Activated CD4-positive, alpha-beta T cell treated with anti-CD3 and anti-CD28 coated beads for 1 hour (primary cell): ENCODE measurements around the gene DNER.
"Not testable (repeated sequence)": the region's sequence is repeated elsewhere in the genome, so short reads cannot be mapped to it uniquely, and the experiment has no call there.

ENCODE experiments used
- DNase-seq: peaks from one replicate; pipeline ENCODE4 v3.0.0-alpha.2; 2020

Gene DNER

GRCh38 chr2:229620289-229620688, 94.1 kb downstream of the DNER start:
- no peak for DNase-seq

DNA sequence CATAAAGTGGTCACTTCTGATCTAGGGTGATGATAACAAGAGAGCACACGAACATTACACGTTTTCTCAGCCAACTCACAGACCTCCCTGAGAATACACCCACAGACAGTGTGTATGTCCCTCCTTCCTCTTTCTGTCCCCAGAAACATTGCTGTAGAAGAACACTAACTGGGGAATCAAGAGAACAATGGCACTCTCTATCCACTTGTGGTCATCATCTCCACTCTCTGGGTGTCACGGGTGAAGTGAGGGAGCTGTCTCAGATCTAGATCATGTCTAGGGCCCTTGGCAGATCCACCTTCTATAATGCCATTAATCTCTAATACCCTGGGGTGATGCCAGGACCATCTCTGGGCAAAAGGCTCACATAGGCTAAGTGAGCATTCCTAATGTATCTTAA, 97.9 kb downstream of the DNER start:
- DNase-seq = no peak

DNA sequence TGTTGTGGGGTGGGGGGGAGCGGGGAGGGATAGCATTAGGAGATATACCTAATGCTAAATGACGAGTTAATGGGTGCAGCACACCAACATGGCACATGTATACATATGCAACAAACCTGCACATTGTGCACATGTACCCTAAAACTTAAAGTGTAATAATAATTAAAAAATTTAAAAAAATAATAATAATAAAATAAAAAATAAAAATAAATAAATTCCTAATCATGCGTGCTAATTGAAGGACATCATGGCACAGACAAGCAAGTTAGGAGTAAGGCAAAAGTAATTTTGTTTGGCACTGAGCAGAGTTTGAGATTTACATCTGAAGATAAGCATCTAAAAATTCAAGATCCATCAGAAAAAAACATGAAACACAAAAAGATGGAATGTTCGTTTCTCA, 100.3 kb downstream of the DNER start:
- not testable (repeated sequence) for DNase-seq

DNA sequence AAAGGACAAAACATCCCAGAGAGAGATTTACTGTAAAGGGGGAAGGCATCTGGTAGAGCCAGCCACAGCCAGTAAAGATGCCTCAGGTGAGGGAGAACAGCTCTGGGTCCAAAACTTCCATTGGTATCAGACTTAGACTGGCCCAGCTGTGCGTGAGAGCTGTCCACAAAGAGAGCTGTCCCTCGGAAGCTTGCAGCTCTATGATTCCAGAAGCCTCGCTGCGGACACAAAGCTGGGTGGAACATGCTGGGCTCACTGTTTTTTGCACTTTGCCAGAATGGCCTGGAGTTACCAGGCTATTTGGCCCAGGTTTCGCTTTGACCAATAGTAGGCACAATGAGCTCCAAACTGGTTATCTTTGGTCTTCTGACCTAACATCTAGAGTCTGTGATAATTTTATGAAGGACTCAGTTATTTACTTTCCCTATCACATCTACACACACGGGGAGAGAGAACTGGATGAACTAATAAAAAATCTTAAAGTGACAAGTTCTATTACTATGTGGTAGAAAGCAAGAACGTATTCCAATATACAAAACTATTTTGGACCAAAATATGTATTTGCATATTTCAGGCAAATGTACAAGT, 101.9 kb downstream of the DNER start:
- DNase-seq = no peak

- DNase-seq = no peak
Measured at GRCh38 chr2:229611360-229611759, 103.0 kb downstream of the DNER start.

GRCh38 chr2:229610872-229611271, 103.5 kb downstream of the DNER start:
- no peak for DNase-seq

DNA sequence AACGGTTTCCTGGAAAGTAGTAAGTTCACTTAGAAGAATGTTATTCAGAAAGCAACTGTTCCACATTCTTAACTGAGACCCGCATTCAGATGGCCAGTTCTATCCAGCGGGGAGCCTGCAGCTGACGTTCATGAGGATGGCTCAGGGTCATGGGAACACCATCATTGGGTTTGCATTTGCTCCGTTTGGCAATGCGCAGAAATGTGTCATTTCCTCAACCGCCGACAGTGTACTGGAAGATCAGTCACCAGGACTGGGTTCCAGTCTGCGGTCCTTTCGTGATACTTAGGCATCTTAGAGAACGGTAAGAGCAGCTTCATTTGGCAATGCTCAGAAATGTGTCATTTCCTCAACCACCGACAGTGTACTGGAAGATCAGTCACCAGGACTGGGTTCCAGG, 104.0 kb downstream of the DNER start:
- no peak for DNase-seq

- DNase-seq = no peak
Measured at GRCh38 chr2:229601936-229602335, 112.4 kb downstream of the DNER start.

GRCh38 chr2:229601396-229601795, 113.0 kb downstream of the DNER start:
- DNase-seq = no peak

DNA sequence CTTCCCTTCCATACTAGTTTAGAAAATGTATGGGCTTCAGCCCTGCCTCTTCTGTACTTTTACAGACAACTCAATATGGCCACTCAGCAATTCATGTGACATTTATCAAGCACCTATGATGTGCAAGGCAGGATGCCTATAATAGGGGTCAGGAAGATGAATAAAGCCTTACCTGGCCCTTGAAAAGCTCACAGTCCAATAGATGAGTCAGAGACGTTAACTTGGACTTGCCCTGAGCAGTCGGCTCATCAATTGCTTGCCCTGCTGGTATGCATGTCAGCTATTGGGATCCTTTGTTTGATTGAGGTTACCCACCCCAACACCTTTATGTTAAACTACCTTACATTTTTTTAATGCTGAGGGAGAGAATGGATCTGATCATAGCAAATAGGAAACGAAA, 116.1 kb downstream of the DNER start:
- DNase-seq = no peak

DNA sequence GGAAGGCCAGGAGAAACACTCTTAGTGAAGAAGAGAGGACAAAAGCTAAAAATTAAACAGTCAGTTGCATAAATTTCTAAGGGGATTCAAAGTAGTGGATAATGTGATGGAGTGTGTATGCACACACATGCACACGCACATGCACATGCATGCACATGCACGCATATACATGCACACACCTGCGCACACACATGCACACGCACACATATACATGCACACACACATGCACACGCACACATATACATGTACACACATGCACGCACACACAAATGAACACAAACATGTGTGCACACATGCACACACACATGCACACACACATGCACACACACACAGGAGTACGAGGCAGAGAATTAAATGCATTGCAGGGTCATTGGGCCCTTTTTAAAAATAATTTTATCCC, 117.6 kb downstream of the DNER start:
- no peak for DNase-seq

GRCh38 chr2:229591611-229592010, 122.7 kb downstream of the DNER start:
- no peak for DNase-seq

- DNase-seq = no peak
Measured at GRCh38 chr2:229586746-229587705, 127.3 kb downstream of the DNER start.

DNA sequence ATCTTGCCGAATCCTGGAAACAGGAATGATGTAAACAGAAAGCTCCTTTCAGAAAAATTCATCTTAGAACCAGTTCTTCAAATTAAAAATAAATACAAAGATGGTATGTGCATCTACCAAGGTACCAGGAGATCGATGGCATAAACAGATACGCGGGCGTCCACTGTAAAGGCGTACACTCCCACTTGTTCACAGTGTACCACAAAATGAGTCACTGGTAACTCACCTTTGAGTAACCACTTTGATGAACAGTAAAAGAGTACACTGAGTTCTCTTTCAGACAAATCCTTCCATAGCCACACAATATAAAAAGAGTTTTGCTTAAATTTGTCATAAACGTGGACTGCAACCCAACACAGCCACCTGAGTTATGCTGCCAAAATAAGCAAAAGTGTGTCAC, 128.3 kb downstream of the DNER start:
- no peak for DNase-seq

DNA sequence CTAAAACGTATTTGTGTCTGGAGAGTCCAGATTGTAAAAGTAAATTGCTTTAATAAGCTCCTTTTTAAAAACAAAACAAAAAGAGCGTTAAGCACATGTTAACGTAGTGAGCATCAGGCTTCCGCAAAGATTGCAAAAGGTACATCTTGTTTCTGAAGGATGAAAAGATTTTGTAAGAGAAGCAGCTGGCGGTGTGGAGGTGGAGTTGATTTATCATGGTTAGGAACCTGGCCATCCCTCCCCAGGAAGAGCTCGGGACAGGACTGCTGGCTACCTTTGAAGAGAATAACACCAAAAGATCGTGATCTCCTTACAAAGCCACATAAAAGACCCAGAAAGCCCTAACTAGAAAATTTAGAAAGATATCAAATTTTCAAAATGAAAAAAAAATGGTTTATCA, 132.2 kb downstream of the DNER start:
- no peak for DNase-seq

GRCh38 chr2:229578052-229578846, 136.1 kb downstream of the DNER start:
- no peak for DNase-seq

GRCh38 chr2:229575569-229576315, 138.6 kb downstream of the DNER start:
- no peak for DNase-seq

DNA sequence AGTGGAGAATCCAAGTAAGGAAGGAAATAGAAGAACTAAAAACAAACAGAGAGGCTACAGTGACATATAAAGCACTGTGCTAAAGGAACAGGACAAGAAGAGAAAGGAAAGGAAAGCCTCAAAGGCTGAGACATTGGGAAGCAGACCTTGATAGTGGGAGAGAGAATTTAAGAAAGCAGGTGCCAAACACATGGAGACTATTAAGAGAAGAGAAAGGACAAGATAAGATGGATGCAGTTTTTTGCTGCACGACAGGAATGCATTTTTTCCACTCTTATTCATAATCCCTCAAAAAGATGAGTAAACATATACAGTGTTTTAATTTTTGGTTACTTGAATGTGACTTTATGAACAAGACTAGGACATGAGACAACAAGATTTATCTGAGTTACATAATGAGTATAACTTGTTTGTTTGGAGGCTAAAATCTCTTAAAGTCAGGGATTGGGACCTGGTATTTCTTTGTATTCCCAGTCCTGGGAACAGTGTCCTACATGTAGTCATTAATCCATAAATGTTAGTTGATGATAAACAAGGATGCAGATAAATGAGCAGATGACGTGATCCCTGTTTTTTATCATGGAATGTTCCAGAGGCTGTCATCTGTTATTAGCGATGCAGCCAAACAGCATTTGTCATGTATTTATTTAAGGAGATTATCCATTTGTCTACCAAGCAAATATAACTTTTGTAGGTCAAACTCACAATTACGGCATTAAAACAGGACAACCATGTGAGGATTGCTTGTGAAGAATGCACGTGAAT, 141.7 kb downstream of the DNER start:
- DNase-seq = no peak

- DNase-seq = no peak
Measured at GRCh38 chr2:229571243-229571642, 143.1 kb downstream of the DNER start.

GRCh38 chr2:229566370-229566769, 148.0 kb downstream of the DNER start:
- no peak for DNase-seq

DNA sequence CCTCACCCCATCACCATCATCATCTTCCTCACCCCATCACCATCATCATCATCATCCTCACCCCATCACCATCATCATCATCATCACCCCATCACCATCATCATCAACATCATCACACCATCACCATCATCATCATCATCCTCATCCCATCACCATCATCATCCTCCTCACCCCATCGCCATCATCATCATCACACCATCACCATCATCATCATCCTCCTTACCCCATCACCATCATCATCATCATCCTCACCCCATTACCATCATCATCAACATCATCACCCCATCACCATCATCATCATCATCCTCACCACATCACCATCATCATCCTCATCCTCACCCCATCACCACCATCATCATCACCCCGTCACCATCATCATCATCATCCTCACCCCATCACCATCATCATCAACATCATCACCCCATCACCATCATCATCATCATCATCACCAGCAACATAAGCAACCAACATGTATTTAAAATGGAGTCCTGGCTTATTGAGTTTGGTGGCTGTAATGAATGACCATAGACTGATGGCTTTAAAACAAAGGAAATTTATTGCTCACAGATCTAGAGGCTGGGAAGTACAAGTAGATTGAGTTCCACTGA, 150.0 kb downstream of the DNER start:
- no peak for DNase-seq

DNA sequence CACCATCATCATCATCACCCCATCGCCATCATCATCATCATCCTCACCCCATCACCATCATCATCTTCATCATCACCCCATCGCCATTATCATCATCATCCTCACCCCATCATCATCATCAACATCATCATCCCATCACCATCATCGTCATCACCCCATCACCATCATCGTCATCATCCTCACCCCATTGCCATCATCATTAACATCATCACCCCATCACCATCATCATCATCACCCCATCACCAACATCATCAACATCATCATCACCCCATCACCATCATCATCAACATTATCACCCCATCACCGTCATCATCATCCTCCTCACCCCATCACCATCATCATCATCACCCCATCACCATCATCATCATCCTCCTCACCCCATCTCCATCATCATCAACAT, 151.0 kb downstream of the DNER start:
- no peak for DNase-seq
